ENCODE data around the gene MAN1A1.
"Not testable (repeated sequence)": the region's sequence is repeated elsewhere in the genome, so short reads cannot be mapped to it uniquely, and the experiment has no call there.

The MAN1A1 gene

GRCh38 chr6:119297049-119297448 lies 52.5 kb downstream of the MAN1A1 start:
- no peak for DNase-seq

GRCh38 chr6:119296036-119297035 lies 53.2 kb downstream of the MAN1A1 start:
- no peak for DNase-seq

- DNase-seq: no peak
Measured at GRCh38 chr6:119294984-119295383, 54.6 kb downstream of the MAN1A1 start.

GRCh38 chr6:119291060-119291459 lies 58.5 kb downstream of the MAN1A1 start:
- not testable (repeated sequence) for DNase-seq

- DNase-seq: no peak
Measured at GRCh38 chr6:119290306-119290705, 59.3 kb downstream of the MAN1A1 start.

- no peak for DNase-seq
Measured at GRCh38 chr6:119289651-119290050, 59.9 kb downstream of the MAN1A1 start.

GRCh38 chr6:119285908-119286625 lies 63.5 kb downstream of the MAN1A1 start:
- DNase-seq: no peak

GRCh38 chr6:119284861-119285521 lies 64.6 kb downstream of the MAN1A1 start:
- peak; percentile 67 for DNase-seq

GRCh38 chr6:119283979-119284545 lies 65.5 kb downstream of the MAN1A1 start:
- no peak for DNase-seq

GRCh38 chr6:119283214-119283613 lies 66.3 kb downstream of the MAN1A1 start:
- no peak for DNase-seq

- DNase-seq: no peak
Measured at GRCh38 chr6:119280668-119281067, 68.9 kb downstream of the MAN1A1 start.

- DNase-seq: no peak
Measured at GRCh38 chr6:119280080-119280479, 69.5 kb downstream of the MAN1A1 start.

GRCh38 chr6:119278625-119279024 lies 70.9 kb downstream of the MAN1A1 start:
- DNase-seq: no peak

- DNase-seq: no peak
Measured at GRCh38 chr6:119277052-119277451, 72.5 kb downstream of the MAN1A1 start.

- no peak for DNase-seq
Measured at GRCh38 chr6:119276211-119276610, 73.3 kb downstream of the MAN1A1 start.

GRCh38 chr6:119274197-119274595 lies 75.4 kb downstream of the MAN1A1 start:
- no peak for DNase-seq

GRCh38 chr6:119273272-119274196 lies 76.0 kb downstream of the MAN1A1 start:
- DNase-seq: no peak

GRCh38 chr6:119270545-119270944 lies 79.0 kb downstream of the MAN1A1 start:
- DNase-seq: no peak

GRCh38 chr6:119269266-119270103 lies 80.1 kb downstream of the MAN1A1 start:
- DNase-seq: no peak

GRCh38 chr6:119267126-119267905 lies 82.2 kb downstream of the MAN1A1 start:
- DNase-seq: peak; percentile 39

Data from hematopoietic multipotent progenitor cell treated with erythropoietin and hydrocortisone succinate and interleukin-3 and kit ligand, for 6 days (in vitro differentiated cells).